Peyer's patch (tissue), 4 donors: ENCODE results near the gene STAG2.

Experiments used
- CTCF ChIP-seq, 6 experiments: fragments of 450-650 bp in 4 of 6; fragments of 200-600 bp in 2 of 6; sonication (generic) in 1 of 6; IDR thresholded peaks; one replicate each; pipeline ENCODE4 v1.5.1; 2017 to 2019; ENCODE audit warnings: antibody characterized with exemption in 6 of 6, mild to moderate bottlenecking in 3 of 6, moderate library complexity in 1 of 6
- POLR2A ChIP-seq, 2 donors: fragments of 450-650 bp; IDR thresholded peaks; one replicate each; pipeline ENCODE4 v1.5.1; 2017; ENCODE audit warnings: antibody characterized with exemption in 2 of 2, mild to moderate bottlenecking in 2 of 2, moderate library complexity in 2 of 2

- TF ChIP-seq CTCF (IDR thresholded peaks at IDR 0.05) (no peak), POLR2A (IDR thresholded peaks at IDR 0.05) (no peak)
These were observed 72.3 kb downstream of the STAG2 start for GRCh38 chrX:124033821-124034220.
